PC-9 (cell line): ENCODE data around the gene SH3BP4. TPM values are rescaled to one million over a fixed set of nuclear protein-coding genes. Genes with fewer than 3 reads are reported as not detected.

Source experiments
- BruUV-seq: library from RNA; stranded (reverse); fragments of 400-500 nt; replicated peaks from 2 replicates; lab custom pipeline; 2021; lab: Mats Ljungman, UMichigan
- CTCF ChIA-PET: fragments of 300-600 bp; sonication (Branson Sonifier 250); formaldehyde crosslinking; loops from one replicate; lab custom pipeline; 2022; ENCODE audit warnings: antibody characterized with exemption; lab: Charles Lee
- POLR2A ChIA-PET: fragments of 300-600 bp; sonication (Branson Sonifier 250); formaldehyde crosslinking; loops from one replicate; lab custom pipeline; 2022; ENCODE audit warnings: antibody characterized with exemption; ENCODE audit not compliant: unreplicated experiment; lab: Charles Lee
- DNase-seq, 2 experiments: peaks; one replicate each; pipeline versions ENCODE4 v3.0.0 to v3.0.0-alpha.2; 2015 to 2022; ENCODE audit warnings: mixed read lengths in 1 of 2
- H2AFZ ChIP-seq: fragments of 200-600 bp; sonication (generic); 2 replicates; pipeline ENCODE4 v1.8.1; 2017; ENCODE audit warnings: antibody characterized with exemption
- H3F3A ChIP-seq: fragments of 200-600 bp; sonication (generic); 2 replicates; pipeline ENCODE4 v1.8.1; 2017; ENCODE audit warnings: antibody characterized with exemption, mild to moderate bottlenecking, low read depth; ENCODE audit not compliant: insufficient read depth
- H3K27ac ChIP-seq: fragments of 200-600 bp; sonication (generic); 2 replicates; pipeline ENCODE4 v1.6.1; 2016; ENCODE audit warnings: mixed run types
- H3K27me3 ChIP-seq: fragments of 200-600 bp; sonication (generic); 2 replicates; pipeline ENCODE4 v1.6.1; 2016; ENCODE audit warnings: low read depth, mixed run types; ENCODE audit not compliant: insufficient read depth
- H3K36me3 ChIP-seq: fragments of 200-600 bp; sonication (generic); 2 replicates; pipeline ENCODE4 v1.6.1; 2016; ENCODE audit warnings: low read depth, mixed run types
- H3K4me1 ChIP-seq: fragments of 200-600 bp; sonication (generic); replicated peaks from 2 replicates; pipeline ENCODE4 v1.6.1; 2016; ENCODE audit warnings: mixed run types; ENCODE audit not compliant: insufficient read depth
- H3K4me2 ChIP-seq: fragments of 200-600 bp; sonication (generic); 2 replicates; pipeline ENCODE4 v1.6.1; 2017; ENCODE audit warnings: mixed run types
- H3K4me3 ChIP-seq: fragments of 200-600 bp; sonication (generic); 2 replicates; pipeline ENCODE4 v1.6.1; 2016; ENCODE audit warnings: mixed run types
- H3K79me2 ChIP-seq: fragments of 200-600 bp; sonication (generic); 2 replicates; pipeline ENCODE4 v1.6.1; 2017; ENCODE audit warnings: low read depth, mixed run types
- H3K9me2 ChIP-seq: fragments of 200-600 bp; sonication (generic); 2 replicates; pipeline ENCODE4 v1.8.1; 2017; ENCODE audit warnings: mild to moderate bottlenecking; ENCODE audit not compliant: insufficient read depth
- H3K9me3 ChIP-seq: fragments of 200-600 bp; sonication (generic); 2 replicates; pipeline ENCODE4 v1.8.1; 2016; ENCODE audit warnings: low read depth; ENCODE audit not compliant: insufficient read depth
- H4K20me1 ChIP-seq: fragments of 200-600 bp; sonication (generic); 2 replicates; pipeline ENCODE4 v1.8.1; 2017; ENCODE audit not compliant: insufficient read depth
- EZH2 ChIP-seq: fragments of 200-600 bp; sonication (generic); IDR thresholded peaks from 2 replicates; pipeline ENCODE4 v1.8.0; 2017; ENCODE audit warnings: antibody characterized with exemption, low read depth
- intact Hi-C: fragments of 100-400 bp; cut with micrococcal nuclease; formaldehyde crosslinking; loops from one replicate; pipeline ENCODE4 v1.10.0; 2022; ENCODE audit not compliant: unreplicated experiment
- total RNA-seq: library from RNA; stranded (reverse); gene quantifications from 2 replicates; pipeline ENCODE4 v1.2.3, GENCODE V29; 2021
- TF ChIP-seq, protein P1 (sequence below): fragments of 200-600 bp; sonication (generic); conservative IDR thresholded peaks from 2 replicates; pipeline ENCODE4 v1.6.1; 2017; ENCODE audit warnings: mixed run types, antibody characterized with exemption, mild to moderate bottlenecking, moderate library complexity

Gene SH3BP4
- total RNA-seq, 1 experiment from 2014 or later, result 131 TPM

DNA sequence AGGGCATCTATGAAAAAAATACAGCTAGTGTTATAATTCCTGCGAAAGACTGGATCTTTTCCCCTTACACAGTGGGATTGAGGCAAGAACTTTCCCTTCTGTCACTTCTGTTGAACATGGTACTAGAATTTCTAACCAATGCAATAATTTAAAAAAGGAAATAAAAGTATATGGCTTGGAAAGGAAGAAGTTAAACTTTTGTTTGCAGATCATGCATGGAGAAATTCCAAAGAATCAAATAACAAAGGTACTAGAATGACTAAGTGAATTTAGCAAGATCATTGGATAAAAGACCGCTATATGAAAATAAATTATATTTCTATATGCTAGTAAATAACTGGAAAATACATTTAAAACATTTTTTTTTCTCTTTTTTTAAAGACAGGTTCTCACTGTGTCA lies 31.0 kb upstream of the SH3BP4 start:
- Histone ChIP-seq H3K79me2 (no peaks in the 10 kb centered on the region), H3K27me3 (no peaks in the 10 kb centered on the region), H3F3A (no peaks in the 10 kb centered on the region), H3K9me2 (no peaks in the 10 kb centered on the region), H4K20me1 (no peaks in the 10 kb centered on the region), H3K4me1 (peaks cover 21% of the 10 kb centered on the region), H3K27ac (no peak overlapping the region), H3K4me3 (no peak overlapping the region), H2AFZ (no peak overlapping the region), H3K9me3 (no peaks in the 10 kb centered on the region), H3K36me3 (no peaks in the 10 kb centered on the region), H3K4me2 (no peak overlapping the region)
- TF ChIP-seq, protein P1, sequence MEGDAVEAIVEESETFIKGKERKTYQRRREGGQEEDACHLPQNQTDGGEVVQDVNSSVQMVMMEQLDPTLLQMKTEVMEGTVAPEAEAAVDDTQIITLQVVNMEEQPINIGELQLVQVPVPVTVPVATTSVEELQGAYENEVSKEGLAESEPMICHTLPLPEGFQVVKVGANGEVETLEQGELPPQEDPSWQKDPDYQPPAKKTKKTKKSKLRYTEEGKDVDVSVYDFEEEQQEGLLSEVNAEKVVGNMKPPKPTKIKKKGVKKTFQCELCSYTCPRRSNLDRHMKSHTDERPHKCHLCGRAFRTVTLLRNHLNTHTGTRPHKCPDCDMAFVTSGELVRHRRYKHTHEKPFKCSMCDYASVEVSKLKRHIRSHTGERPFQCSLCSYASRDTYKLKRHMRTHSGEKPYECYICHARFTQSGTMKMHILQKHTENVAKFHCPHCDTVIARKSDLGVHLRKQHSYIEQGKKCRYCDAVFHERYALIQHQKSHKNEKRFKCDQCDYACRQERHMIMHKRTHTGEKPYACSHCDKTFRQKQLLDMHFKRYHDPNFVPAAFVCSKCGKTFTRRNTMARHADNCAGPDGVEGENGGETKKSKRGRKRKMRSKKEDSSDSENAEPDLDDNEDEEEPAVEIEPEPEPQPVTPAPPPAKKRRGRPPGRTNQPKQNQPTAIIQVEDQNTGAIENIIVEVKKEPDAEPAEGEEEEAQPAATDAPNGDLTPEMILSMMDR, result no peak
- TF ChIP-seq EZH2, result no peak
- ChIA-PET CTCF (no interaction called here), POLR2A (no interaction called here)
- no peak for DNase-seq
- no TSS peak for BruUV-seq
- intact Hi-C loops, result no loop called here

- no peak overlapping the region for H3K27ac ChIP-seq
- ChIA-PET POLR2A (interaction anchor here (0.7 kb wide), 1 partner anchor 1238 kb away, joined by 3 read pairs; no protein-coding TSS in a partner anchor), CTCF (no interaction called here)
- no peaks in the 10 kb centered on the region for H3K4me1 ChIP-seq
- no peaks in the 10 kb centered on the region for H3K79me2 ChIP-seq
- H3K9me3 ChIP-seq, result no peaks in the 10 kb centered on the region
- H4K20me1 ChIP-seq, result no peaks in the 10 kb centered on the region
- DNase-seq, result no peak
- no TSS peak for BruUV-seq
- intact Hi-C loops, result no loop called here
- no peak overlapping the region for H3K4me3 ChIP-seq
- no peaks in the 10 kb centered on the region for H3F3A ChIP-seq
- H3K4me2 ChIP-seq, result no peak overlapping the region
- H3K36me3 ChIP-seq, result no peaks in the 10 kb centered on the region
- TF ChIP-seq, protein P1, result no peak
- no peak for TF ChIP-seq EZH2
- H2AFZ ChIP-seq, result no peak overlapping the region
- H3K9me2 ChIP-seq, result no peaks in the 10 kb centered on the region
- no peaks in the 10 kb centered on the region for H3K27me3 ChIP-seq
Measured at GRCh38 chr2:234929002-234929401, 22.8 kb upstream of the SH3BP4 start.

DNA sequence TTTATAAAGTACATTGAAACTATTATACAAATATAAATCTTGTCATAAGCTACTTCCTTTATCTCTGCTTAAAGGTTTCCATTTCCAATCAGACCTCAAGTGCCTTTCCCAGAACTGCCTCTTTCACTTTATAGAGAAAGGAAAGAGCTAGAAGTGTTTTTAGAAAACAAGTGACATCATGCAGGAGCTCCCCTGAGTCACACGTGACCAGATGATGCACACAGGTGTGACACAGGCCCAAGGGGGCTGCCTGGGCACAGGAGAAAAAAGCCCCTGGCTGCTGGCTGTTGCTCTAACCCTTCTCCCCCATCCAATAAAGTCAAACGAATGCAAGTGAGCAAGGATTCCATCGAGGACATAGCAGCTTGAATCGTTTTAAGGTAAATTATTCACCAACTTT lies 21.4 kb upstream of the SH3BP4 start:
- no TSS peak for BruUV-seq
- Histone ChIP-seq H3F3A (no peaks in the 10 kb centered on the region), H3K4me2 (no peak overlapping the region), H3K9me2 (no peaks in the 10 kb centered on the region), H3K79me2 (no peaks in the 10 kb centered on the region), H2AFZ (no peak overlapping the region), H3K27me3 (no peaks in the 10 kb centered on the region), H3K27ac (no peak overlapping the region), H3K4me1 (no peaks in the 10 kb centered on the region), H4K20me1 (no peaks in the 10 kb centered on the region), H3K36me3 (no peaks in the 10 kb centered on the region), H3K4me3 (no peak overlapping the region), H3K9me3 (no peaks in the 10 kb centered on the region)
- DNase-seq, result no peak
- ChIA-PET CTCF (interaction anchor here (0.7 kb wide), 1 partner anchor 169 kb away, joined by 3 read pairs; no protein-coding TSS in a partner anchor), POLR2A (interaction anchor here (0.6 kb wide), 2 partner anchors 36 to 143 kb away, joined by 3 read pairs; no protein-coding TSS in a partner anchor)
- TF ChIP-seq, protein P1, result no peak
- TF ChIP-seq EZH2, result no peak
- intact Hi-C loops, result no loop called here
